H7 (cell line): Measurements from ENCODE around the gene TRMT13. TPM values are rescaled to one million over a fixed set of nuclear protein-coding genes. Genes with fewer than 3 reads are reported as not detected.

Experiments used
- DNase-seq: peaks from one replicate; pipeline ENCODE4 v3.0.0; 2012
- H3K27me3 ChIP-seq: 2 replicates; pipeline ENCODE4 v1.6.0; 2011; ENCODE audit warnings: mild to moderate bottlenecking, low read length; ENCODE audit not compliant: control insufficient read depth, insufficient read depth
- H3K36me3 ChIP-seq: replicated peaks from 2 replicates; pipeline ENCODE4 v1.5.1; 2011; ENCODE audit warnings: low read length; ENCODE audit not compliant: control insufficient read depth, insufficient read depth
- H3K4me3 ChIP-seq: 2 replicates; pipeline ENCODE4 v1.5.1; 2011; ENCODE audit warnings: low read depth, mild to moderate bottlenecking, control low read depth, low read length, moderate library complexity; ENCODE audit not compliant: insufficient read depth
- total RNA-seq: library from RNA; depleted of rRNA; stranded (reverse); fragments of >200 nt; shearing (Covaris generic); gene quantifications from 2 replicates; pipeline ENCODE4 v1.2.3, GENCODE V29; 2014; rRNA removed

Gene TRMT13, protein sequence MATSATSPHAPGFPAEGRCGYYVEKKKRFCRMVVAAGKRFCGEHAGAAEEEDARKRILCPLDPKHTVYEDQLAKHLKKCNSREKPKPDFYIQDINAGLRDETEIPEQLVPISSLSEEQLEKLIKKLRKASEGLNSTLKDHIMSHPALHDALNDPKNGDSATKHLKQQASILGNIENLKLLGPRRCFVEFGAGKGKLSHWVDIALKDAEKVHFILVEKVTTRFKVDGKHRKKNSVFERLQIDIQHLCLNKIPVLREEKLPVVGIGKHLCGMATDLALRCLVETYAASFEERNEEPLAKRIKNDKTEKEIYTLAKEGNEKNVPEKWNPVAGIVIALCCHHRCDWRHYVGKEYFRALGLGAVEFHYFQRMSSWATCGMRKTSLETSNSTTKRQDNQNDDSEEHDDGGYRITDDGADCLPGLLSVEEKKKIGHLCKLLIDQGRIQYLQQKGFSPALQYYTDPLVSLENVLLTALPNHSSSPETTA
- 10.7 and 16.8 TPM in 2 replicates for total RNA-seq

DNA sequence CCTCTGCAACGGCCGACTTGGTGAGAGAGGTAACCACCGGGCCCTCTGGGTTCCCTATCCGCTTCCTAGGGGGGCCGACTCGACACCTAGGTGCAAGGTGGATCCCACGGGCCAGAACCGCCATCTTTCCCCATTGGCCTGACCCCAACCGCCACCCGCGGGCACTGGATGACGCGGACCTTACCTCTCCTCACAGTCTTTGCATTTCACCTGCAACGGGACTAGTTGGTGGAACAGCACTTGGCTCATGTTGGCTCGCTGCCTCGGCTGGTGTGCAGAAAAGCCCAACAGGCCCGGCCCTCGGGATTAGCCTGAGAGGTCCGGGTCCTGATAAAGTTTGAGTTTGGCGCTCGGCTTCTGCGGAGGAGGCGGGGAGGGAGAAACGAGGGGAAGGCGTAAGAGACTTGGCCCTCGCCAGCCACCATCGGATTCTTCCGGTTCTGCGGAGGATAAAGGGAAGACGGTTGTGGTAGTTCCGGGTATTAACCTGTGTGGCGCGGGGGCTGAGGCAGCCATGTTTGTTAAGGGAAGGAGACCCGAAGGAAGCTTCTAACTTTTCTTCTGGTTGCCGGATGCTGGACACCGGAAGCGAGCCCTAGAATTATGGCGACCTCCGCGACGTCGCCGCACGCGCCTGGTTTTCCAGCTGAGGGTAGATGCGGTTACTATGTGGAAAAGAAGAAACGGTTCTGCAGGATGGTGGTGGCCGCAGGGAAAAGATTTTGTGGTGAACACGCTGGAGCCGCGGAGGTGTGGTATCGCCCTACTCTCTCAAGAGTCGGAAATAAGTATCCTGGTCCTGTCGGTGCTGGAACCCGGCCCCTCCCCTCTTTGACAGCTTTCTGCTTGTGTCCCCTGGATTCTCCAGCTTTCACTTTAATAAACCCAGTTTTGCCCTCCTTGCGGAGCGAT lies at the start of gene TRMT13, which contains the start of gene SASS6:
TRMT13 (plus strand) TSS at position 598 of the 912 bp plus-strand sequence; CDS start at position 604, 6 bp downstream.
SASS6 (minus strand) TSS at position 365 of the 912 bp plus-strand sequence; CDS start at position 249, 116 bp downstream.
- Histone ChIP-seq H3K36me3 (no peaks in the 10 kb centered on the region; the same call in none of the 2 replicates), H3K4me3 (peak within 1 kb of the TSS; percentile 93), H3K27me3 (no peaks in the 10 kb centered on the region)
- DNase-seq, result peak; percentile 84

DNA sequence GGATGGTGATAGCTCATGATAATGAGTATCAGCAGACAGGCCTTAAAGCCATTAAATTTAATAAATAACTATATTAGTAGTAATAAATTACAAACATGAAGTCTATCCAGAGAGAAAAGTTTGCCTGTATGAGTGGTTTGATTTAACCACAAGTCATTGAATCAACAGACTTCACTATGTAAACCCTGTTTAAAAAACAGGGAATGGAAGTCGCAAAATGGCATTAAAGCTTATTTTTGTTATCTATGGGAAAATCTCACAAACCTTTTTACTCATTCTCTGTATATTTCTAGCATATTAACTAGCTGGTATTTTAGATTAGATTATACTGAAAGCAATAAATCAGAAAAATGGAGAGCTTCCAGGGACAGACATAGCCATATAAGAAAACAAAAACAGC lies 45.6 kb upstream of the TRMT13 start:
- DNase-seq, result no peak
- no peak overlapping the region for H3K4me3 ChIP-seq
- no peaks in the 10 kb centered on the region for H3K27me3 ChIP-seq
- H3K36me3 ChIP-seq, result peaks cover 3% of the 10 kb centered on the region; the same call in 1 of the 2 replicates

DNA sequence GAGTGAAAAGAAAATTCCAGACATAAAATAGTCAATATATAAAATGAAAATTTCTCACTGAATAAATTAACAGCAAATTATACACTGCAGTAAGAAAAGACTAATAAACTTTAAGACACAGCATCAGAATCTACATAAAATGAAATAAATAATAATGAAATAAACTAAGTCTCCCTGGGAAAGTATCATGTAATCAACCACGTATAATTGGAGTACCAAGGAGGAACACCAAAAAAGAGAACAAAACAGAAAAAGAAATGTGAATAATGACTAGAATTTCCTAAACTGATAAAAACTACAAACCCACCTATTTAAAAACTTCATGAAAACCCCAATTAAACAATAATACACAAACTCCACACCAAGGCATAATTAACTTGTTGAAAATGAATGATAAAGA lies 43.9 kb upstream of the TRMT13 start:
- DNase-seq, result no peak
- Histone ChIP-seq H3K36me3 (peaks cover 1% of the 10 kb centered on the region; the same call in 1 of the 2 replicates), H3K4me3 (no peak overlapping the region), H3K27me3 (no peaks in the 10 kb centered on the region)

DNA sequence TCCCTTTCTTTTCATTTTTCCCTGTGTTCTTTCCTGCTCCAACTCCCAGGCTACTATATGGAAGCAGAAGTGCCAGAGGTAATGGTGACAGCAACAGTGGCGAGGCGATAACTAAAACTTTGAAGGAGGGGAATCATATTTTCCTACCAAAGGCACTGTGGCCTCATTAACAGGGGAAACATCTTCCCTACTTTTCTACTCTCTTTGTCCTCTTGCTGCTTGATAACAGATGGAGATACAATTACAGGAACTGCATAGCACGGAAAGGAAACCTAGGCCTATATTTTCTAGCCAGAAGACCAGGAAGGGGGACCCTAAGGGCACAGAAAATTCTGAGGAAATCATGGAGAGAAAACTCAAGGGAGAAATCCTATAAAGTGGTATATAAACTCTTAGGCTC lies 42.5 kb upstream of the TRMT13 start:
- Histone ChIP-seq H3K4me3 (no peak overlapping the region), H3K36me3 (peaks cover 1% of the 10 kb centered on the region; the same call in 1 of the 2 replicates), H3K27me3 (no peaks in the 10 kb centered on the region)
- no peak for DNase-seq

DNA sequence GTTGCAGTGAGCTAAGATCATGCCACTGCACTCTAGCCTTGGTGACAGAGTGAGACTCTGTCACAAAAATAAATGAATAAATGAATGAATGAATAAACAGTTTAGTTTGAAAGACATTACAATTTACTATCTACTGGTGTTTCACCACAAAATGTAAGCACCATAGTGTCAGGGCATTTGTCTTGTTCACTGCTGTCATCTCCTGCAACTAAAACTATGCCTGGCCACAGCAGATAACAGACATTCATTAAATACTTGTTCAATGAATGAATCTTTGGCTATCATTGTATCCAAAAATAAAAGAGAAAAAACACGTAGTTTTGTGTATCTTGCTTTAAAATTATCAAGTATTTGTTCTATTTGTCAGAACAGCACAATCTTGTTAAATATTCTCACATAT lies 32.8 kb upstream of the TRMT13 start:
- peaks cover 8% of the 10 kb centered on the region for H3K36me3 ChIP-seq
- no peak for DNase-seq

DNA sequence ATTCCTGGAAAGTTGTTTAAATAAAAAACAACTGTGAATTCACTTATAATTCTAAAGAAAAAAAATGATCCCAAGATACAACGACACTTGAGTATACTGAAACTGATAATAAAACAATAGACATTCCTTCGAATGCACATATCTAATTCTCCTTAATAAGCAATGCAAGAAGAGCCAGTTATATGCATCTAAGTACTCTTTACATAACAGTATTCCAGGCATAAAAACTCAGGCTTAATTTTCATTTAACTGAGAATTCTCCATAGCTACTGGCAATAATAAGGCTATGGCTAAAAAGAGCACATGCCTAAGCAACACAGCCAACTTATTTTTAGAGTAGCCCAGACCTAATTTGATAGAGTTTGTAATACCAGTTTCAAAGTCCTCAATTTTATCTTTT lies 31.4 kb upstream of the TRMT13 start:
- Histone ChIP-seq H3K36me3 (peaks cover 12% of the 10 kb centered on the region), H3K27me3 (no peaks in the 10 kb centered on the region)
- DNase-seq, result no peak

More for the DNA sequence above, 32.8 kb upstream of the TRMT13 start:
- H3K4me3 ChIP-seq, result no peak overlapping the region
- no peaks in the 10 kb centered on the region for H3K27me3 ChIP-seq

DNA sequence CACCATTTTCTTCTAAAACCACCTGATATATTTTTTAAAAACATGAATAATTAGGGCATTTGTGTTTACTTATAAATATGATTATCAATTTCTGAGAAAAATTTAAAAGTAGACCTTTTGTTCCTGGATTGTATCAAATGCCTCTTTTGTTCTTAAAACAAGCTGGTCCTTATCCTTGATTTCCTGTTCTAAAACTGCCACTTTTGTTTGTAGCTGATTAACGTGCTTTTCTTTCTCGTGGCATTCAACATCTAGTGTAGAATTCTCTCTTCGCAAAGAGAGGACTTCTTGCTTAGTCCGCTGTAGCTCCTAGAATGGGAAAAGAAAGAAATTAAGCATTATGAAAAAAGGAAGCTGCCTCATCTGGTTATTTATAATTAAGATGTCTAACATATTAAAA lies 25.3 kb upstream of the TRMT13 start:
- Histone ChIP-seq H3K27me3 (no peaks in the 10 kb centered on the region), H3K36me3 (peaks cover 13% of the 10 kb centered on the region), H3K4me3 (no peak overlapping the region)
- no peak for DNase-seq

More for the DNA sequence above, 31.4 kb upstream of the TRMT13 start:
- no peak overlapping the region for H3K4me3 ChIP-seq

DNA sequence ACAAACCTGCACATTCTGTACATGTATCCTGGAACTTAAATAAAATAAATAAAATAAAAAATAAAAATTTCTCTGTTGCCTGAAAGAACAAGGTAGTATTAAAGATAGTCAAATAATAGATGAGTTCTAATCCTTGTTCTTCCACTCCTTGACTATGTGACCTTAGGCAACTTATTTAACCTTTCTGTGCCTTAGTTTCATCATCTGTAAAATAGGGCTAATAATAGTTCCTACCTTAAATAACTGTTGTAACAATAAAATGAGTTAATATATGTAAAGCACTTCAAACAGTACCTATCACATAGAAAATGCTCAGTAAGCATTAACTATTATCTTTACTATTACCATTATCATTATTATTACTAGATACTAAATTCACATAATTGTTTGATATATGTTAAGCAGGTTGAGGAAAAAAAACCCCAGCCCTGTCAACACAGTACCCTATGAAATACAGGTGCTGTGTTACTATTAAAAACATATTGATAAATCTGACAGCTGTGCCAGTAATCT lies 23.4 kb upstream of the TRMT13 start:
- DNase-seq, result no peak
- Histone ChIP-seq H3K36me3 (peaks cover 7% of the 10 kb centered on the region), H3K4me3 (no peak overlapping the region), H3K27me3 (no peaks in the 10 kb centered on the region)

DNA sequence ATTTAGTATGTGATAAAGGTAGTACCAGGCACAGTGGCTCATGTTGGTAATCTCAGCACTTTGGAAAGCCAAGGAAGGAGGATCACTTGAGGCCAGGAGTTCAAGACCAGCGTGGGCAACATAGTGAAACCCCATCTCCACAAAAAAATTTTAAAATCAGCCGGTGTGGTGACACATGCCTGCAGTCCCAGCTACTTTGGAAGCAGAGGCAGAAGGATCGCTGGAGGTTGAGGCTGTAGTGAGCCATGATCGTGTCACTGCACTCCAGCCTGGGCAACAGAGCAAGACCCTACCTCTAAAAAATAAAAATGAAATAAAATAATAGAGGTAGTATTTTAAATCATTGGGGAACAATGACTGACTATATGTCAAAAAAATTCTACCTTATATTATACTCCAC lies 17.4 kb upstream of the TRMT13 start:
- Histone ChIP-seq H3K27me3 (no peaks in the 10 kb centered on the region), H3K4me3 (no peak overlapping the region), H3K36me3 (peaks cover 4% of the 10 kb centered on the region)
- DNase-seq, result no peak

DNA sequence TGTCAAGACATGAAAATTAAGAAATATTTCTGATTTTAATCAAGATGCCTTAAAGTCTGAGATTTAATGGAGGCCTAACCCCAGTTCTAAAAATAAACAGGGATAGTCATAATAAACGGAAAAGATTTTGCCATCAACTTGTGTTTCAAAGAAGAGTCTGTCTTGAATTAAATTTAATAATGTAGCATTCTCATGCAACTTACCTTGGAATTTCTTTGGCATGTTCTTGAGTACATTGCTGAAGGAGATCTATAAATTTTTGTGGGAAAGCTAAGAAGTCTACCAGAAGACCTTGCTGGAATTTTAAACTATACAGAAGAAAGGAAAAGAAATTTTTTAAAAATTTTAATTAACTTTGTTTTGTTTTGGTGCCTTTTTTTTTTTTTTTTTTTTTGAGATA lies 10.8 kb upstream of the TRMT13 start:
- no peak for DNase-seq
- H3K27me3 ChIP-seq, result no peaks in the 10 kb centered on the region
- no peak overlapping the region for H3K4me3 ChIP-seq

DNA sequence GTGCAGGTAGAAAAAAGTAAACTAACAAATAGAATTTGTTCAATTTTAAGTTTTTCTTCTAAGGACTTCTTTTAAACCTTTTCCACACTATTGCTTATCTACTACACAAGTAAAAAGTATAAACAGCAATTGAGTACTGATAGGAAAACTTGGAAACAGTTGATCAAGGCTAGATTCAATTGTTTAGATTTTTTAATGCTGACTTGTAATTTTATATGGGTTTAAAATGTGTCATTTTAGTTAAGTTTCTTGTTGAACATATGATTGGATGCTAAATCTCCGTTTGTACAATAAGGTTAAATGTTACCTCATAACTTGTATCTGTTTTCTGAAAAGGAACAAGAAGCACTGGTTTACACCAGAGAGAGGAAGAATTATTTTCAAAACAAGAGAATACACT lies 5.7 kb upstream of the TRMT13 start:
- no peak for DNase-seq
- Histone ChIP-seq H3K4me3 (no peak overlapping the region), H3K36me3 (no peaks in the 10 kb centered on the region; the same call in 1 of the 2 replicates), H3K27me3 (no peaks in the 10 kb centered on the region)

More for the DNA sequence above, 10.8 kb upstream of the TRMT13 start:
- peaks cover 4% of the 10 kb centered on the region for H3K36me3 ChIP-seq

DNA sequence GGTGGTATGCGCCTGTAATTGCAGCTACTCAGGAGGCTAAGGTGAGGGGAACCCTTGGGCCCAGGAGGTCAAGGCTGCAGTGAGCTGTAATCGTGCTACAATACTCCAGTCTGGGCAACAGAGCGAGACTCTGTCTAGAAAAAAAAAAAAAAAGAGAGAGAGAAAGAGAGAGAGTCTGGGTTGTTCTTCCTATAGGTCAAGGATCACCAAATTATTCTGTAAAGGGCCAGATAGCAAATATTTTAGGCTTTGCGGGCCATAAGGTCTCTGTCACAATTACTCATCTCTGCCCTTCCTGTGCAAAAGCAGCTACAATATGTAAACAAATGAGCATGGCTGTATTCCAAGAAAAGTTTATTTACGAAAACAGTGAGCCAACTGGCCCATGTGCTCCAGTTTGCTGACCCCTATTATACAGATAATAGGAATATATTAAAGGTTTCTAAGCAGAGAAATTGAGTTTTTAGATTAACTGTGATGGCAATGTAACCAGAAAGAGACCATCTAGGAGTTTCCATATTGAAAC lies 2.3 kb upstream of the TRMT13 start:
- no peaks in the 10 kb centered on the region for H3K36me3 ChIP-seq
- no peaks in the 10 kb centered on the region for H3K27me3 ChIP-seq
- DNase-seq, result no peak
- H3K4me3 ChIP-seq, result no peak overlapping the region

DNA sequence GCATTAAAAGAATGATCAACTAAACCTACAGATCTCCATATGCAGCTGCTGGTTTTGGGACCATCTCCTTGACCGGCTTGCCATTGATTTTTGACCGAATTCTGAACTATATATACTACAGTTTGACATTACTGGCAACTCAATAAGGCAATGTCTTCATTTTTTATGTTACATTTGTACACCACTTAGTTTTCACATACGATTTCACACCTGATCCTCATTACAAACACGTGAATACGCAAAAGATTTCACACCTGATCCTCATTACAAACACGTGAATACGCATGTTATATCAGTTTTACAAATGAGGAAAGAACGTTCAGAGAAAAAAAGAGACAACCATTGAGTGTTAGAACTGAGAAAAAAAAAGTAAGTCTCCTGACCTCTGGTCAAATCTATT lies 1.3 kb upstream of the TRMT13 start:
- no peaks in the 10 kb centered on the region for H3K27me3 ChIP-seq
- DNase-seq, result no peak
- peak overlapping the region; percentile 93 for H3K4me3 ChIP-seq
- H3K36me3 ChIP-seq, result no peaks in the 10 kb centered on the region

DNA sequence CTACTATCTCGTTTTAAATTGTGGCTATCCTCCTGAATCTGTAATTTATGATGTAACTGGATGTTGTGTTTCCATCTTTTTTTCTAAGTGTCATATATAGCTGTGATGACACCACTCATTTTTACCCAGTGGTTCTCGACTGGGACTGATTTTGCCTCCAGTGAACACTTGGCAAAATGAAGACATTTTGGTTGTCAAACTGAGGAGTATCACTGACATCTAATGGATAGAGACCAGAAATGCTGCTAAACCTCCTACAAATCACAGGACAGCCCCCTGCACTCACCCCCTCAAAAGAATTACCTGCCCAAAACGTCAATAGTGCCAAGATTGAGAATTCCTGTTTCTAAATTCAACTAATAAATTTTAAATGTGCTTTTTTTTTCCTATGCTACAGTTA lies 1.9 kb downstream of the TRMT13 start:
- Histone ChIP-seq H3K4me3 (no peak overlapping the region), H3K36me3 (no peaks in the 10 kb centered on the region; the same call in none of the 2 replicates), H3K27me3 (no peaks in the 10 kb centered on the region)
- DNase-seq, result no peak
